HG02885 (cell line): ENCODE results near the gene SIL1.
"Not testable (repeated sequence)": the region's sequence is repeated elsewhere in the genome, so short reads cannot be mapped to it uniquely, and the experiment has no call there.

Experiments used
- ATAC-seq: cut with Tn5 transposase; IDR thresholded peaks from one replicate; pipeline ENCODE4 v1.9.1; 2021; ENCODE audit warnings: mild to moderate bottlenecking; ENCODE audit not compliant: unreplicated experiment, poor library complexity

The SIL1 gene

GRCh38 chr5:139197710-139198669, at the start of gene SIL1:
Gene SIL1, minus strand, starts transcription at chr5:139198368. Its CDS starts 70,525 bp downstream, at chr5:139127843.
- ATAC-seq = peak; percentile 98

- no peak for ATAC-seq
These were observed 48.2 kb upstream of the SIL1 start for GRCh38 chr5:139246394-139246793.

- ATAC-seq = no peak
These were observed 47.6 kb upstream of the SIL1 start for GRCh38 chr5:139245637-139246339.

GRCh38 chr5:139243425-139243970, 45.3 kb upstream of the SIL1 start:
- ATAC-seq = no peak

- ATAC-seq = no peak
These were observed 43.0 kb upstream of the SIL1 start for GRCh38 chr5:139241139-139241538.

DNA sequence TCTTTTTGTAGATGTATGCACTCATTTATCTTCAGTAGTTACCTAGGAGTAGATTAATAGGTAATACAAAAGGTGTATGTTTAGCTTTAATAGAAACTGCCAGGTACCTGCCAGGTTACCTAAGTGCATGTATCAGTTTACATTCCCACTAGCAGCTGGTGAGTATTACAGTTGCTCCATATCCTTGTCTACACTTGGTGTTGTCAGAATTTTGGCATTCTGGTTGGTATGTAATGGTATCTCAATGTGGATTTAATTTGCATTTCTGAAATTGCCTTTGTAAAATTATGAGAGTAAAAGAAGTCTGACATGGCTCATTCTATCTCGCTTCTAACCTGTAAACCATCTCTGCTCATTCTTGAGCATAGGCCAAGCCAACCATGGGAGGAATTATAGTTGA, 38.3 kb upstream of the SIL1 start:
- ATAC-seq = no peak

DNA sequence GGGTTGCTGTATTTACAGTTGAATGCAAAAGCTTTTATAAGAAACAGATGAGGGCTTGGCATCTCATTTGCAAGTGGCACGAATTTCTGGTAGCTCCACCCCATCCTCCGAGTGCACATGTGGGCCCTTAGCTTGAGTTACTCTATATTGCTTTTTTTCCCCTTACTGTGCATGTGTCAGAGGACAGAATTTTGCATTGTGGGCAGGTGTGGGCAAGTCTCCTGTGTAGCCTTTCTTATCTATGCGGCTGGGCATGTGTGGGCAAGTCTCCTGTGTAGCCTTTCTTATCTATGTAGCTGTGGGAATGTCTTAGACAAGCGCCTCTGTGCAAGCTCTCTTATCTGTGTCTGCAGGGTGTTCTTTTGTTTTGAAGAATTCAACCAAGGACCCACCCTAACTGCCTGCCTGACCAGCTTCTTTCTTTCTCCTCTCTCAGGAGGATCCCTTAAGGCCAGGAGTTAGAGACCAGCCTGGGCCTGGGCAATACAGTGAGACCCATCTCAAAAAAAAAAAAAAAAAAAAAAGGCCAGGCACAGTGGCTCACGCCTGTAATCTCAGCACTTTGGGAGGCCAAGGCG, 34.1 kb upstream of the SIL1 start:
- ATAC-seq = no peak

DNA sequence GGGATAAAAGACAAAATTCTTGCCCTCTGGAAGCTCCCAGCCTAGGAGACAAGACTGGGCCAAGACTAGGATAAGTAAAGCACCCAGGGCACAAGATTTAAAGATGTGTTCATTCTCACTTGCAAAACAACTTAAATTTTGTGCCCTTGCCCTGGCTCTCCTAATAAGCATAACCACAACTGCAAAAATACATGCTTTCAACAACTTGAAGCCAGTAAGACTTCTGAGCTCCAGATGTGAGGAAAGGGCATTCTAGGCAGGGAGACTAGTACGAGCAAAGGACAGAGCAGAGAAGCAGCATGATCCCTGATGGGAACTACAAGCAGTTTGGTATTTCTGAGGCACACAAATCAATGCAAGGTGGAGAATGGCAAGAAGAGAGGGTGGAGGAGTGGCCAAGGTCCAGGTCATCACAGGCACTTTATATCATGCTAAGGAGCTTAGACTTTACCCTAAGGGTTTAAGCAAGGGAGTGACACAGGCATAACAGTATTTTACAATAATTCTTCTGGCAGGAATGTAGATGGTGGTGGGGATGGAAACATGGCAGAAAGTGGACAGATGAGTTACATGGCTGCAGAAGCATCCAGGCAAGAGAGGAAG, 30.1 kb upstream of the SIL1 start:
- ATAC-seq = no peak

- no peak for ATAC-seq
These were observed 28.0 kb upstream of the SIL1 start for GRCh38 chr5:139226131-139226530.

GRCh38 chr5:139223481-139223880, 25.3 kb upstream of the SIL1 start:
- ATAC-seq = no peak

GRCh38 chr5:139222346-139222745, 24.2 kb upstream of the SIL1 start:
- ATAC-seq = no peak

DNA sequence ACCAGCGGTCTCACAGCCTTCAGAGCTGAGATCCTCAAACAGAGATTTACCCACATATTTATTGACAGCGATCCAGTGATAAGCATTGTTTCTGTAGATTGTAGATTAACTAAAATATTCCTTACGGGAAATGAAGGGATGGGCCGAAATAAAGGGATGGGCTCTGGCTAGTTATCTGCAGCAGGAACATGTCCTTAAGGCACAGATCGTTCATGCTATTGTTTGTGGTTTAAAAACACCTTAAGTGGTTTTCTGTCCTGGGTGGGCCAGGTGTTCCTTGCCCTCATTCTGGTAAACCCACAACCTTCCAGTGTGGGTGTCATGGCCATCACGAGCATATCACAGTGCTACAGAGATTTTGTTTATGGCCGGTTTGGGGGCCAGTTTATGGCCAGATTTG, 19.9 kb upstream of the SIL1 start:
- ATAC-seq = not testable (repeated sequence)

- ATAC-seq = no peak
These were observed 17.2 kb upstream of the SIL1 start for GRCh38 chr5:139215107-139215975.

DNA sequence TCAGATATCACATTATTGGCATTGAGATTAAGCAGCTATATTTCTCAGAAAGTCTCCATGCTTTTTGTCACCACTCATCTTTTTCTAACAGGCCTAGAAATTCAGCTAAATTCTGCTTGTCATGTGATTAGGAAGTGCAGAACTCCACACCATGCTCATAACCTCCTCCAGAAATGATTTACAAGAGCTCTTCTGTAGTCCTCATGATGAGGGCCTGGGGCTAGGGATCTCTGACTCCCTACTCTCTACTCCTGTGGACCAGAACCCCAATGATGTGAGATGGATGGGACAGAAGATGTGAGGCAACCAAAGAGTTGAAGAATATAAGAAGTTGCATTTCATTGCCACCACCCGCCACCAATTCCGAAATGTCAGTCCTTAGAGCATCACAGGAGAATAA, 16.5 kb upstream of the SIL1 start:
- ATAC-seq = no peak

- no peak for ATAC-seq
These were observed 14.7 kb upstream of the SIL1 start for GRCh38 chr5:139212906-139213305.

DNA sequence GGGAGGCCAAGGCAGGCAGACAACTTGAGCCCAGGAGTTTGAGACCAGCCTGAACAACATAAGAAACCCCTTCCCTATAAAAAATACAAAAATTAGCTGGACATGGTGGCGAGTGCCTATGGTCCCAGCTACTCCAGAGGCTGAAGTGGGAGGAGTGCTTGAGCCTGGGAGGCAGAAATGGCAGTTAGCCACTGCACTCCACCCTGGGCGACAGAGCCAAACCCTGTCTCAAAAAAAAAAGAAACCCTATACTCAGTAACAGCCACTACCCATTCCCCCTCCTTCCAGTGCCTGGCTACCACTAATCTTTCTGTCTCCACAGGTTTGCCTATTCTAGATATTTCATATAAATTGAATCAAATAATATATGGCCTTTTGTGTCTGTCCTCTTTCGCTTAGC, 14.3 kb upstream of the SIL1 start:
- ATAC-seq = no peak

DNA sequence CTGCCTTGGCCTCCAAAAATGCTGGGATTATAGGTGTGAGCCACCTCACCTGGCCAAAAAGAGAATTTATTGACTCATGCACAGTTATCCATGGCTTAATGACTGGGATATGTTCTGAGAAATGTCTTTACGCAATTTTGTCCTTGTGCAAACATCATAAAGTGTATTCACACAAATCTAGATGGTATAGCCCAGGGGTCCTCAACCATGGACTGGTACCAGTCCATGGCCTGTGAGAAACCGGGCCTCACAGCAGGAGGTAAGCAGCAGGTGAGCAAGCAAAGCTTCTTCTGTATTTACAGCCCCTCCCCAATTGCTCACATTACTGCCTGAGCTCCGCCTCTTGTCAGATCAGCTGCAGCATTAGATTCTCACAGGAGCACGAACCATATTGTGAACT, 12.4 kb upstream of the SIL1 start:
- no peak for ATAC-seq

DNA sequence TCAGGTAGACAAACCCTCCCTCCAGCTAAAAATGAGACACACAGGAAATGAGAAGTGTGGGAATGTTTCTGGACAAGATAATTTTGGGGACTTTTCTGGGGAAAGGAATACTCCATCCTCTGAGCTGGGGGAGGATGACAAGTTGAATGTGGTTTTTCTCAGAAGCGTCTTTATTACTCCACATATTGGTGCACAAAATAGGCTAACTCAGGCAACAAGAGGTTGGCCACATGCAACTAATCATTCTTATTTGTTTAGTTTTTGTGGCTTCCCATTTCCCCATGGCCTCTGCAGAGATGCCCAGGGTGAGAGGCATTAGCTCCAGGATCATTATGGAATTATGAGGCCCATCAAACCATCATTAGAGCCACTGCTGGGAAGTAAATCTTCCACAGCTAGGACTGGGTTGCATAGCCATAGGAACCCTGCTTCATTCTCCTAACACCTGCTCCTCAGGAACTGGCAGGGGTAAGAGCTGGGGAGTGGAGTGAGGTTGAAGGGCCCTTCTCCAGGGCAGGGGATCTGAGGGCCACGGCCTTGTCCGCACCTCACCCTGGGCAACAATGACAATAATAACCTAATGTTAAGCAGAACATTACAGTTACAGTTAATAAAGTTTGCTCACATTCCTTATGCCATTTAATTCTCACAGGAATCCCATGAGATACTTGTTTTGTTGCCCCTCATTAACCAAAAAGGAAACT, 9.3 kb upstream of the SIL1 start:
- no peak for ATAC-seq

DNA sequence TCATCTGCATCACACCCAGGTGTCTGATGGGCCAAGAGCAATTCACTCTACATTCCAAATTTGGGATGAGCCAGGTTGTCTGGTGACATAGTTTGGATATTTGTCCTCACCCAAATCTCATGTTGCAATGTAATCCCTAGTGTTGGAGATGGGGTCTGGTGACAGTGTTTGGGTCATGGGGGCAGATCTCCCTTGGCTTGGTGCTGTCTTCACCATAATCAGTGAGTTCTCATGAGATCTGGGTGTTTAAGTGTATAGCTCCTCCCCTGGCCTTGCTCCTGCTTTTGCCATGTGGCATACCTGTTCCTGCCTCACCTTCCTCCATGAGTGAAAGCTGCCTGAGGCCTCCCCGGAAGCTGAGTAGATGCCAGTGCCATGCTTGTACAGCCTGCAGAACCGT, 7.4 kb upstream of the SIL1 start:
- no peak for ATAC-seq
